Endothelial cell of umbilical vein (primary cell): Measurements from ENCODE around the gene ULK2. TPM values are rescaled to one million over a fixed set of nuclear protein-coding genes. Genes with fewer than 3 reads are reported as not detected.

Experiments used
- BruUV-seq: library from RNA; stranded (reverse); fragments of 400-500 nt; replicated peaks from 2 replicates; lab custom pipeline; 2021; lab: Mats Ljungman, UMichigan
- CTCF ChIA-PET: fragments of 300-600, 350-600 bp; sonication (Branson Sonifier 250); formaldehyde crosslinking; loops from one replicate; lab custom pipeline; 2021; ENCODE audit warnings: antibody characterized with exemption, inconsistent platforms; lab: Charles Lee
- POLR2A ChIA-PET: fragments of 300-600, 350-600 bp; sonication (Branson Sonifier 250); formaldehyde crosslinking; loops from one replicate; lab custom pipeline; 2021; ENCODE audit warnings: antibody characterized with exemption, inconsistent platforms; lab: Charles Lee
- DNase-seq: peaks from one replicate; pipeline ENCODE4 v3.0.0-alpha.2; 2011; ENCODE audit warnings: low read depth, low spot score
- FAIRE-seq: peaks from 2 replicates; lab custom pipeline; 2011; peaks lifted over from hg19 to GRCh38; lab: Jason Lieb, UNC
- H2AFZ ChIP-seq: 2 replicates; pipeline ENCODE4 v1.6.0; 2012; ENCODE audit warnings: low read depth, low read length, control low read depth, inconsistent platforms
- H3K27ac ChIP-seq: 2 replicates; pipeline ENCODE4 v1.5.1; 2011; ENCODE audit warnings: low read depth, mild to moderate bottlenecking, control low read depth, low read length, moderate library complexity; ENCODE audit not compliant: insufficient read depth
- H3K27me3 ChIP-seq, 2 experiments: 2 replicates each; pipeline versions ENCODE4 v1.6.0 to v1.6.1; 2011; ENCODE audit warnings: low read length in 2 of 2, mixed read lengths in 1 of 2; ENCODE audit not compliant: control insufficient read depth in 2 of 2, insufficient read depth in 2 of 2
- H3K36me3 ChIP-seq, 2 experiments: 2 replicates in 1 of 2; 3 replicates in 1 of 2; pipeline ENCODE4 v1.5.1; 2011; ENCODE audit warnings: low read length in 2 of 2, mild to moderate bottlenecking in 1 of 2, moderate library complexity in 1 of 2; ENCODE audit not compliant: control insufficient read depth in 2 of 2, insufficient read depth in 2 of 2; ENCODE audit errors: extremely low read depth in 1 of 2
- H3K4me1 ChIP-seq: 3 replicates; pipeline ENCODE4 v1.5.1; 2011; ENCODE audit warnings: mild to moderate bottlenecking, low read length; ENCODE audit not compliant: control insufficient read depth, insufficient read depth; ENCODE audit errors: extremely low read depth
- H3K4me2 ChIP-seq: 2 replicates; pipeline ENCODE4 v1.6.1; 2011; ENCODE audit warnings: low read length, control low read depth, mixed read lengths; ENCODE audit not compliant: insufficient read depth
- H3K4me3 ChIP-seq, 3 experiments: fragments of 200-600 bp in 1 of 3; sonication (generic), shearing (Covaris generic) in 1 of 3; replicated peaks in 1 of 3; 2 replicates each; pipeline ENCODE4 v1.5.1; 2011 to 2016; ENCODE audit warnings: control low read depth in 3 of 3, low read length in 3 of 3, mild to moderate bottlenecking in 2 of 3, inconsistent platforms in 1 of 3, low read depth in 1 of 3, moderate library complexity in 1 of 3; ENCODE audit not compliant: insufficient read depth in 1 of 3
- H3K79me2 ChIP-seq: 2 replicates; pipeline ENCODE4 v1.6.0; 2012; ENCODE audit warnings: low read length, inconsistent platforms; ENCODE audit not compliant: control insufficient read depth, insufficient read depth
- H3K9ac ChIP-seq: replicated peaks from 2 replicates; pipeline ENCODE3; 2011; ENCODE audit warnings: low read length, control low read depth; ENCODE audit not compliant: insufficient read depth; ENCODE audit errors: extremely low read depth
- H3K9me1 ChIP-seq: replicated peaks from 3 replicates; pipeline ENCODE4 v1.6.0; 2011; ENCODE audit warnings: mild to moderate bottlenecking, low read length; ENCODE audit not compliant: control insufficient read depth, insufficient read depth; ENCODE audit errors: extremely low read depth
- H3K9me3 ChIP-seq: replicated peaks from 2 replicates; pipeline ENCODE4 v1.5.1; 2012; ENCODE audit warnings: low read length, inconsistent platforms; ENCODE audit not compliant: control insufficient read depth, insufficient read depth
- H4K20me1 ChIP-seq: replicated peaks from 2 replicates; pipeline ENCODE3; 2011; ENCODE audit warnings: mild to moderate bottlenecking, low read length; ENCODE audit not compliant: control insufficient read depth, insufficient read depth; ENCODE audit errors: extremely low read depth
- CTCF ChIP-seq, 2 donors: IDR thresholded peaks; 1 replicate in 1 of 2; 2 replicates in 1 of 2; pipeline ENCODE4 v1.5.1; 2011; ENCODE audit warnings: low read length in 2 of 2, mild to moderate bottlenecking in 2 of 2, moderate library complexity in 2 of 2, control low read depth in 1 of 2, inconsistent platforms in 1 of 2, low read depth in 1 of 2; ENCODE audit not compliant: insufficient read depth in 1 of 2; ENCODE audit errors: extremely low read depth in 1 of 2
- EZH2 ChIP-seq: IDR thresholded peaks from 2 replicates; pipeline ENCODE4 v1.6.1; 2012; ENCODE audit warnings: borderline replicate concordance, low read depth, mild to moderate bottlenecking, moderate library complexity, low read length, inconsistent platforms; ENCODE audit not compliant: severe bottlenecking
- FOS ChIP-seq: IDR thresholded peaks from 2 replicates; pipeline ENCODE4 v1.6.1; 2011; ENCODE audit warnings: mild to moderate bottlenecking, low read length, moderate library complexity, borderline replicate concordance; ENCODE audit not compliant: insufficient read depth
- GATA2 ChIP-seq: IDR thresholded peaks from 2 replicates; pipeline ENCODE4 v1.7.0; 2011; ENCODE audit warnings: low read depth, mild to moderate bottlenecking, moderate library complexity, mixed read lengths, low read length; ENCODE audit not compliant: insufficient read length, insufficient read depth
- JUN ChIP-seq: IDR thresholded peaks from 2 replicates; pipeline ENCODE4 v1.6.1; 2011; ENCODE audit warnings: borderline replicate concordance, low read depth; ENCODE audit not compliant: insufficient read length, insufficient read depth
- MAX ChIP-seq: IDR thresholded peaks from 2 replicates; pipeline ENCODE4 v1.6.1; 2011; ENCODE audit not compliant: insufficient read depth, insufficient read length
- MYC ChIP-seq: IDR thresholded peaks from one replicate; pipeline ENCODE4 v1.6.1; 2011; ENCODE audit warnings: mild to moderate bottlenecking, low read depth, low read length
- POLR2A ChIP-seq: IDR thresholded peaks from 2 replicates; pipeline ENCODE4 v1.6.1; 2012; ENCODE audit warnings: low read depth, mild to moderate bottlenecking, control low read depth, low read length
- POLR2AphosphoS5 ChIP-seq: IDR thresholded peaks from 2 replicates; pipeline ENCODE4 v1.6.1; 2012; ENCODE audit warnings: low read depth, mild to moderate bottlenecking, control low read depth, low read length, moderate library complexity; ENCODE audit not compliant: insufficient read depth
- dilution Hi-C: fragments of 300-500 bp; cut with MboI; formaldehyde crosslinking; loops from one replicate; pipeline ENCODE4 v1.15.0; 2019; ENCODE audit warnings: low sequenced_read_pairs; ENCODE audit not compliant: extremely low pct_ligation_motif_present
- intact Hi-C: fragments of 100-400 bp; cut with micrococcal nuclease; formaldehyde crosslinking; loops from one replicate; pipeline ENCODE4 v1.10.0; 2022
- polyA plus RNA-seq, 4 experiments: library from polyadenylated mRNA; depleted of rRNA in 3 of 4; stranded (reverse) in 3 of 4; unstranded in 1 of 4; fragments of >200 nt; gene quantifications; 2 replicates each; pipeline versions ENCODE4 v1.2.1 to v1.2.3, GENCODE V29; 2011 to 2012; ENCODE audit warnings: missing spikeins in 1 of 4
- total RNA-seq: library from RNA; stranded (reverse); gene quantifications from 2 replicates; pipeline ENCODE4 v1.2.3, GENCODE V29; 2021

The ULK2 gene
- total and polyA plus RNA-seq, 2 donors (not counting 3 experiments of a cell fraction or from before 2014, with no cell fraction given), result 19.3 to 26.7 TPM

- Histone ChIP-seq H3K4me3 (no peak overlapping the region), H3K4me2 (no peak overlapping the region), H3K9me3 (no peaks in the 10 kb centered on the region), H3K9ac (no peak overlapping the region), H2AFZ (no peak overlapping the region), H3K9me1 (no peaks in the 10 kb centered on the region), H3K79me2 (no peaks in the 10 kb centered on the region), H3K27me3 (no peaks in the 10 kb centered on the region), H3K27ac (no peak overlapping the region), H3K4me1 (no peaks in the 10 kb centered on the region), H4K20me1 (no peaks in the 10 kb centered on the region), H3K36me3 (no peaks in the 10 kb centered on the region)
- ChIA-PET CTCF (interaction anchor here (2.0 kb wide), 1 partner anchor 27 kb away, joined by 4 read pairs; no protein-coding TSS in a partner anchor), POLR2A (no interaction called here)
- no TSS peak for BruUV-seq
- TF ChIP-seq CTCF (IDR thresholded peaks at IDR 0.05; ENCODE audit: extremely low read depth in 1 of 2, insufficient read depth in 1 of 2, low read depth in 1 of 2, low read length in 2 of 2) (no peak), MYC (no peak), POLR2AphosphoS5 (no peak), FOS (no peak), JUN (no peak), MAX (no peak), POLR2A (no peak), EZH2 (no peak), GATA2 (no peak)
- DNase-seq (no peak), FAIRE-seq (no peak)
- dilution Hi-C loops (no loop called here), intact Hi-C loops (no loop called here)
These were observed 129.7 kb downstream of the ULK2 start for GRCh38 chr17:19738073-19738449.
